AG09319 (cell line): ENCODE results near the gene AIP.
"Not testable (repeated sequence)": the region's sequence is repeated elsewhere in the genome, so short reads cannot be mapped to it uniquely, and the experiment has no call there.

Experiments used
- DNase-seq: peaks from one replicate; pipeline ENCODE4 v3.0.0-alpha.2; 2010; ENCODE audit warnings: low read depth; ENCODE audit errors: extremely low read depth
- CTCF ChIP-seq: IDR thresholded peaks from 2 replicates; pipeline ENCODE4 v1.5.1; 2011; ENCODE audit warnings: low read depth, mild to moderate bottlenecking, inconsistent platforms, low read length, moderate library complexity

Gene AIP

GRCh38 chr11:67458266-67458665 lies 24.6 kb upstream of the AIP start:
- TF ChIP-seq CTCF = no peak
- DNase-seq = no peak

GRCh38 chr11:67463186-67463585 lies 19.6 kb upstream of the AIP start:
- TF ChIP-seq CTCF = no peak
- no peak for DNase-seq

GRCh38 chr11:67463680-67464410 lies 19.0 kb upstream of the AIP start:
- DNase-seq = no peak
- TF ChIP-seq CTCF = no peak

GRCh38 chr11:67464411-67465188 lies 18.2 kb upstream of the AIP start:
- TF ChIP-seq CTCF = no peak
- DNase-seq = no peak

GRCh38 chr11:67465189-67465510 lies 17.7 kb upstream of the AIP start:
- no peak for TF ChIP-seq CTCF
- DNase-seq = no peak

- DNase-seq = not testable (repeated sequence)
Observed at GRCh38 chr11:67465530-67465929, 17.3 kb upstream of the AIP start.

- no peak for DNase-seq
- TF ChIP-seq CTCF = no peak
Observed at GRCh38 chr11:67466367-67466766, 16.5 kb upstream of the AIP start.
